Ovary (tissue), 9 donors: Measurements from ENCODE around the gene KRTAP24-1. TPM values are rescaled to one million over a fixed set of nuclear protein-coding genes. Genes with fewer than 3 reads are reported as not detected.

Source experiments
- DNase-seq, 5 donors: peaks; one replicate each; pipeline ENCODE4 v3.0.0-alpha.2; 2019 to 2020
- H3K27ac ChIP-seq, 2 donors: fragments of 200-600 bp; one replicate each; pipeline versions ENCODE4 v1.5.1 to v1.8.0; 2019 to 2022
- H3K27me3 ChIP-seq: fragments of 200-600 bp; one replicate; pipeline ENCODE4 v1.8.0; 2022
- H3K36me3 ChIP-seq: fragments of 200-600 bp; sonication (generic); one replicate; pipeline ENCODE4 v1.5.1; 2019
- H3K4me1 ChIP-seq: one replicate; pipeline ENCODE4 v1.8.1; 2013; ENCODE audit warnings: mild to moderate bottlenecking, moderate library complexity; ENCODE audit not compliant: insufficient read depth
- H3K4me3 ChIP-seq: fragments of 200-600 bp; sonication (generic); one replicate; pipeline ENCODE4 v1.5.1; 2017
- H3K9me3 ChIP-seq, 2 donors: fragments of 200-600 bp in 1 of 2; sonication (generic) in 1 of 2; one replicate each; pipeline versions ENCODE4 v1.5.1 to v1.8.1; 2013 to 2019; ENCODE audit warnings: mild to moderate bottlenecking in 1 of 2, moderate library complexity in 1 of 2
- EP300 ChIP-seq: sonication (generic); formaldehyde crosslinking; IDR thresholded peaks from one replicate; pipeline ENCODE4 v1.6.1; 2017; ENCODE audit warnings: antibody characterized with exemption
- POLR2A ChIP-seq: fragments of 450-650 bp; IDR thresholded peaks from one replicate; pipeline ENCODE4 v1.6.1; 2017; ENCODE audit warnings: antibody characterized with exemption, mild to moderate bottlenecking, moderate library complexity
- WGBS, 3 donors: extraction: QIAGEN DNeasy Blood & Tissue Kit in 1 of 3; methylation state at CpG; one replicate each; pipeline versions ENCODE4 v1.1.5 to v1.1.7; 2013 to 2017; 5-methylcytosine and 5-hydroxymethylcytosine counted together
- intact Hi-C, 4 donors: fragments of 100-400 bp; cut with DNase I; formaldehyde crosslinking; loops; one replicate each; pipeline versions ENCODE4 v1.11.0 to v1.15.1; 2022 to 2023
- polyA plus RNA-seq, 2 donors: library from polyadenylated mRNA; stranded (reverse); fragments of 200-250 nt in 1 of 2; fragments of 350-450 nt in 1 of 2; fragmentation: Illumina TruSeq in 1 of 2; extraction: RNeasy Lipid Tissue Mini Kit (QIAGEN cat#74804) in 1 of 2; gene quantifications; one replicate each; pipeline ENCODE4 v1.2.3, GENCODE V29; 2013 to 2014
- total RNA-seq, 7 donors: library from RNA; depleted of rRNA in 2 of 7; stranded (reverse); fragments of >200 nt in 2 of 7; fragmentation: NEBNext Ultra II Directional in 3 of 7; extraction: Animal tissue kit (Norgen Biotek cat#: 25700) in 3 of 7; gene quantifications; one replicate each; pipeline versions ENCODE4 v1.1.0 to v1.2.4, GENCODE V29; 2016 to 2023
- TF ChIP-seq, protein P1 (sequence below), 3 donors: fragments of 450-650 bp in 2 of 3; fragments of 200-600 bp in 1 of 3; IDR thresholded peaks; one replicate each; pipeline versions ENCODE4 v1.5.1 to v1.8.0; 2016 to 2022; ENCODE audit warnings: antibody characterized with exemption in 3 of 3, mild to moderate bottlenecking in 1 of 3
- donor health status: DM: no; HTN: no; CAD: no; lungs with moderate emphysema.
- donor health status: DM: no; HTN: no; CAD: no.
- donor health status: Bipolar disorder and iron deficiency.
- donor health status: DM: yes; HTN: yes; CAD: no.
- donor health status: DM: no; HTN: no; CAD: no.
- donor health status: DM: yes; HTN: yes; CAD: no.

Gene KRTAP24-1
- total and polyA plus RNA-seq, 9 donors = not detected

DNA sequence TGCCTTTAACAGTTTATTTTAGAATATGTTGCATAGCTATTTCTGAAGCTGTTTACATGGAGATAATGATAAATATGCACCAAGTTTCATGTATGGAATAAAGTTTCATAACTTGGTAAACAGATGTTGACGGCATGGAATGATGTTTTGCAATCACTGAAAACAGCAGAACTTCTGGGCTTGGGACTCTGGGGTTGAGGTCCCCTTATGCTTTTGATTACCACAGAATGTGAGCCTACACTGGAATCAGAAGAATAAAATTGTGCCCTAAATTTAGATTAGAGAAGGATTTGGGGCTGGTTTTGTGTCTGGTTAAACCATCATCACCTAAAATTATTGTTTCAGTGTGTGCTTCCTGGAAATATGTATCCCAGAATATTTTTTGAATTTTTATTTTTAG is 11.1 kb downstream of the KRTAP24-1 start:
- Histone ChIP-seq H3K4me3 (no peak overlapping the region), H3K27ac (no peak overlapping the region), H3K36me3 (no peaks in the 10 kb centered on the region), H3K27me3 (no peaks in the 10 kb centered on the region), H3K9me3 (no peaks in the 10 kb centered on the region), H3K4me1 (no peaks in the 10 kb centered on the region)
- intact Hi-C loops = no loop called here
- TF ChIP-seq, protein P1, sequence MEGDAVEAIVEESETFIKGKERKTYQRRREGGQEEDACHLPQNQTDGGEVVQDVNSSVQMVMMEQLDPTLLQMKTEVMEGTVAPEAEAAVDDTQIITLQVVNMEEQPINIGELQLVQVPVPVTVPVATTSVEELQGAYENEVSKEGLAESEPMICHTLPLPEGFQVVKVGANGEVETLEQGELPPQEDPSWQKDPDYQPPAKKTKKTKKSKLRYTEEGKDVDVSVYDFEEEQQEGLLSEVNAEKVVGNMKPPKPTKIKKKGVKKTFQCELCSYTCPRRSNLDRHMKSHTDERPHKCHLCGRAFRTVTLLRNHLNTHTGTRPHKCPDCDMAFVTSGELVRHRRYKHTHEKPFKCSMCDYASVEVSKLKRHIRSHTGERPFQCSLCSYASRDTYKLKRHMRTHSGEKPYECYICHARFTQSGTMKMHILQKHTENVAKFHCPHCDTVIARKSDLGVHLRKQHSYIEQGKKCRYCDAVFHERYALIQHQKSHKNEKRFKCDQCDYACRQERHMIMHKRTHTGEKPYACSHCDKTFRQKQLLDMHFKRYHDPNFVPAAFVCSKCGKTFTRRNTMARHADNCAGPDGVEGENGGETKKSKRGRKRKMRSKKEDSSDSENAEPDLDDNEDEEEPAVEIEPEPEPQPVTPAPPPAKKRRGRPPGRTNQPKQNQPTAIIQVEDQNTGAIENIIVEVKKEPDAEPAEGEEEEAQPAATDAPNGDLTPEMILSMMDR (IDR thresholded peaks at IDR 0.05) = no peak
- TF ChIP-seq POLR2A = no peak
- TF ChIP-seq EP300 = no peak
- DNase-seq = no peak
- WGBS, 3 donors = 73 to 74% (median 73%) methylated on average over 1 of the region's 1 CpG

DNA sequence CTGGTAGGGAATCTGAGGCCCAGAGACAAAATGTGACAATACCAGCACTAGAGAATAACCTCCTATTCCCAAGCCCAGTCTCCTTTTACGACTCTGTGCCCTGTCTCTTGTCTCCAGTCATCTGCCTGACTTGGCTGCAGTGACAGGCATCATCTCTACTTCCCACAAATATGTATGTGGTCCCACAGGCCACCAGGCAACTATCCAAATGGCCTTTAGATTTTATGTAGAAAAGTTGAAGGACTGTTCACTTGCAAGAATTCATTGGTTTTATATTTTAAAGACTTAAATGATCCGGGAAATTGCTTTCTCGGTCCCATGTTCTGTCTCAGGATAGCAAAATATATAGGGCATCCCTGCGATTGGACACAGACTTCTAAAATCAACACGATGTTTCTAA is 11.6 kb downstream of the KRTAP24-1 start:
- no peak for DNase-seq
- Histone ChIP-seq H3K27ac (no peak overlapping the region), H3K4me1 (no peaks in the 10 kb centered on the region), H3K27me3 (no peaks in the 10 kb centered on the region), H3K9me3 (no peaks in the 10 kb centered on the region), H3K36me3 (no peaks in the 10 kb centered on the region), H3K4me3 (no peak overlapping the region)
- WGBS, 3 donors = 57 to 70% (median 62%) methylated on average over 5 of the region's 5 CpGs
- TF ChIP-seq, protein P1 (IDR thresholded peaks at IDR 0.05) = no peak
- TF ChIP-seq POLR2A (no peak), EP300 (no peak)
- intact Hi-C loops = no loop called here

DNA sequence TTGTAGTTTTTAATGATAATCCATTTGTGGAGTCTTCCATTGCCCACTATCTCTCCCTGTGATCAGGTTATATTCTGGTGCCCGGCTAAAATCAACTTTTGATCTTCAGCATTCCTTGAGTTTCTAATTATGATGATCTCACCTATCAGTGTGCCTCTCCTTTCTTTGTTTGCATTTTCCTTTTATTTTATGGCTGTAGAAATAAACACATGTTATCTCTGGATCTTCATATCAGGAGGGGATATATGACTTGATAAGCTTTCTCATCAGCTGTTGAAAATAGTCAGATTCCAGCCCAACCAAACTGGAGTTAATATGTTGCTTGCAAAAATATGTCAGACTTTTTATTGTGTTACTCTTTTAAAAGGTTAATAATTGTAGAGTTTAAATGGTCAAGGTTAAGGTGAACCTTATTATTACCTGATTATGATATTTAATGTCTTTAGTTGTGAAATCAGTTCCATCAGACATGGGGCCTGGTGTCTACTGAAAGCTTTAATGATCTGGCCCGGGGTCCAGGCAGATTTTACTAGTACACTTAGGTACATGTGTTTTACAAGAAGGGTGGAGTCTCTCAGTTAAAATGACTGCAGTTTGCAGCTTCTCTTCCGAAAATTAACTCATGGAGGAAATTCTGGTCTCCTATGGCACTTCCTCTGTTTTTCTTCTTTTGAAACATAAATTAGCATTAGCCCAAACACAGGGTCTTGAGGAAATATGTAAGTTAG is 12.8 kb downstream of the KRTAP24-1 start:
- no peaks in the 10 kb centered on the region for H3K4me1 ChIP-seq
- WGBS, 3 donors = 57 to 58% (median 57%) methylated on average over 3 of the region's 3 CpGs
- TF ChIP-seq, protein P1 (IDR thresholded peaks at IDR 0.05) = no peak
- TF ChIP-seq EP300 (no peak), POLR2A (no peak)

DNA sequence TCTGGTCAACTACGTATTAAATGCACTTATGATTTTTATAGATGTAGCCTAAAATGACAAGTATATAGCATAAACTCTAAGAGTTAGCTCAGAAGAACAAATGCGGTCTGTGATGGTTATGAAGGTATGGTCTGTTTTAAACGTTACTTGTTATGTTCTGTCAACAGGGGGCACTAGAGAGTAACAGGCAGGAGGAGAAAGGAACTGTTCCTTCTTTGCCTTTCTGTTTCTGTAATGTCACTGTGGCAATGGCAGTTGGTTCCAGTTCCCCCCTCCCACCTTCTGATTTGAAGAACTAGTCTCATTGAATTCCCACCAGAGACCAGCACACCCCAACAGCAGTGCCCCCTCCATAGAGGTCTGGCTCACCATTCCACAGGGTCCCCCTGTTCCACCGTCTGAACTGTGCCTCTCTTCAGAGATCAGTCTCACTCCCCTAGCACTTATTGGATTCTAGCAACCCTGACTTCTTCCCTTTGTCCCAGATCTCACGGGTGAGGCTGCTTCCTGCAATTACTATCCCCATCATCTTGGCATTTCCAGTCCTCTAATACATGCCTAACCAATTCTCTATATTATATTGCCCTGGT is 14.0 kb downstream of the KRTAP24-1 start:
- Histone ChIP-seq H3K27ac (no peak overlapping the region), H3K36me3 (no peaks in the 10 kb centered on the region), H3K4me3 (no peak overlapping the region), H3K27me3 (no peaks in the 10 kb centered on the region), H3K9me3 (no peaks in the 10 kb centered on the region), H3K4me1 (no peaks in the 10 kb centered on the region)
- intact Hi-C loops = no loop called here
- no peak for DNase-seq
- 66 to 69% (median 68%) methylated on average over 5 of the region's 5 CpGs for WGBS, 3 donors
- TF ChIP-seq POLR2A = no peak
- TF ChIP-seq EP300 = no peak
- TF ChIP-seq, protein P1 (IDR thresholded peaks at IDR 0.05) = no peak

More for the DNA sequence above, 12.8 kb downstream of the KRTAP24-1 start:
- Histone ChIP-seq H3K27me3 (no peaks in the 10 kb centered on the region), H3K4me3 (no peak overlapping the region), H3K27ac (no peak overlapping the region), H3K9me3 (no peaks in the 10 kb centered on the region), H3K36me3 (no peaks in the 10 kb centered on the region)
- DNase-seq = no peak
- intact Hi-C loops = no loop called here
